Measurements from ENCODE around the gene PRR5L. TPM values are rescaled to one million over a fixed set of nuclear protein-coding genes. Genes with fewer than 3 reads are reported as not detected.

PRR5L gene
- total RNA-seq, 1 donor from 2014 or later = 103 TPM

GRCh38 chr11:36493332-36493731, 197.2 kb downstream of the PRR5L start:
- no peaks in the 10 kb centered on the region for H3K9me3 Mint-ChIP-seq (ENCODE audit: unreplicated experiment)
- no peaks in the 10 kb centered on the region for H3K27me3 Mint-ChIP-seq (ENCODE audit: unreplicated experiment)
- H3K4me3 Mint-ChIP-seq (ENCODE audit: unreplicated experiment) = no peak overlapping the region
- TF ChIP-seq, protein P1, sequence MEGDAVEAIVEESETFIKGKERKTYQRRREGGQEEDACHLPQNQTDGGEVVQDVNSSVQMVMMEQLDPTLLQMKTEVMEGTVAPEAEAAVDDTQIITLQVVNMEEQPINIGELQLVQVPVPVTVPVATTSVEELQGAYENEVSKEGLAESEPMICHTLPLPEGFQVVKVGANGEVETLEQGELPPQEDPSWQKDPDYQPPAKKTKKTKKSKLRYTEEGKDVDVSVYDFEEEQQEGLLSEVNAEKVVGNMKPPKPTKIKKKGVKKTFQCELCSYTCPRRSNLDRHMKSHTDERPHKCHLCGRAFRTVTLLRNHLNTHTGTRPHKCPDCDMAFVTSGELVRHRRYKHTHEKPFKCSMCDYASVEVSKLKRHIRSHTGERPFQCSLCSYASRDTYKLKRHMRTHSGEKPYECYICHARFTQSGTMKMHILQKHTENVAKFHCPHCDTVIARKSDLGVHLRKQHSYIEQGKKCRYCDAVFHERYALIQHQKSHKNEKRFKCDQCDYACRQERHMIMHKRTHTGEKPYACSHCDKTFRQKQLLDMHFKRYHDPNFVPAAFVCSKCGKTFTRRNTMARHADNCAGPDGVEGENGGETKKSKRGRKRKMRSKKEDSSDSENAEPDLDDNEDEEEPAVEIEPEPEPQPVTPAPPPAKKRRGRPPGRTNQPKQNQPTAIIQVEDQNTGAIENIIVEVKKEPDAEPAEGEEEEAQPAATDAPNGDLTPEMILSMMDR (IDR thresholded peaks at IDR 0.05) = no peak
- H3K36me3 Mint-ChIP-seq (ENCODE audit: unreplicated experiment) = peaks cover 50% of the 10 kb centered on the region
- peaks cover 4% of the 10 kb centered on the region for H3K4me1 Mint-ChIP-seq (ENCODE audit: unreplicated experiment)
- H3K27ac Mint-ChIP-seq (ENCODE audit: unreplicated experiment) = no peak overlapping the region
- DNase-seq (ENCODE audit: extremely low spot score, unreplicated experiment) = no peak

DNA sequence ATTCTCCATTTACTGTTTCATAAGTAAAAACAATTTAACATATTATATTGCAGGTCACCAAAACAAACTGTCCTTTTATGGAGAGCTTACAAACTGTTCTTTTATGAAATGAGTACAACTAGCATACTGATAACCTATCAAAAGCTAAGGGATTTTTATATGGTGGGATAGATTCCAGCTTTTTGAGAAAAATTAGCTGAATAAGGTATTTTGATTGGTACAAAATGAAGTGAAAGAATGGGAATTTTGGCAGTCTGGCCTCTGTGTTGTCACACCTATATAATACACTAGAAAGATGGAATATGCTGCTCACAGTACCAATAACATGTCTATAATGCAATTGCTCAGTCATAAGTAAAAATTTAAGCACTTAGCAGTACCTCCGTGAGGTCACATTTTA, 202.6 kb downstream of the PRR5L start:
- H3K4me3 Mint-ChIP-seq (ENCODE audit: unreplicated experiment) = no peak overlapping the region
- H3K4me1 Mint-ChIP-seq (ENCODE audit: unreplicated experiment) = peaks cover 22% of the 10 kb centered on the region
- TF ChIP-seq, protein P1 (IDR thresholded peaks at IDR 0.05) = no peak
- no peaks in the 10 kb centered on the region for H3K9me3 Mint-ChIP-seq (ENCODE audit: unreplicated experiment)
- H3K36me3 Mint-ChIP-seq (ENCODE audit: unreplicated experiment) = peaks cover 25% of the 10 kb centered on the region
- no peak overlapping the region for H3K27ac Mint-ChIP-seq (ENCODE audit: unreplicated experiment)
- no peaks in the 10 kb centered on the region for H3K27me3 Mint-ChIP-seq (ENCODE audit: unreplicated experiment)
- no peak for DNase-seq (ENCODE audit: extremely low spot score, unreplicated experiment)

- TF ChIP-seq, protein P1 (IDR thresholded peaks at IDR 0.05) = no peak
- Mint-ChIP-seq H3K27ac (ENCODE audit: unreplicated experiment) (no peak overlapping the region), H3K4me3 (ENCODE audit: unreplicated experiment) (no peak overlapping the region), H3K9me3 (ENCODE audit: unreplicated experiment) (no peaks in the 10 kb centered on the region), H3K27me3 (ENCODE audit: unreplicated experiment) (no peaks in the 10 kb centered on the region), H3K36me3 (ENCODE audit: unreplicated experiment) (peaks cover 24% of the 10 kb centered on the region), H3K4me1 (ENCODE audit: unreplicated experiment) (peaks cover 22% of the 10 kb centered on the region)
- DNase-seq (ENCODE audit: extremely low spot score, unreplicated experiment) = no peak
These were observed 203.2 kb downstream of the PRR5L start for GRCh38 chr11:36499315-36499714.

DNA sequence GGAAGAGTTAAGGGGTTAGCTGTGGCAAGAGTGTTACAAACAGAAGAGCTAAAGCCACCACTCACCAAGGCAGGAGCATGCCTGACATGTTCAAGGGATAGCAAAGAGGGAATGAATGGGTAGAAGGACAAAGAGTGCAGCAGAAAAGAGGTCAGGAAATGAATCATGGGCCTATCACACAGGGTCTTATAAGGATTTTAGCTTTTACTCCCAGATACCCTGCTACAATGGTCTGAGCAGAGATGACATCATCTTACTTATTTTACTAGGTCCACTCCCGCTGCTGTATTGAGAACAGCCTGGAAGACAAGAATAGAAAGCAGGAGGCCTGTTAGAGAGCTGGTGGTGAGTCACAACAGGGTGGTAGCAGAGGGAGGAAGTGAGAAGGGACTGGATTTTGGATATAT, 204.2 kb downstream of the PRR5L start:
- peak overlapping the region; percentile 81 for H3K27ac Mint-ChIP-seq (ENCODE audit: unreplicated experiment)

GRCh38 chr11:36501236-36501635, 205.1 kb downstream of the PRR5L start:
- H3K27me3 Mint-ChIP-seq (ENCODE audit: unreplicated experiment) = no peaks in the 10 kb centered on the region
- no peaks in the 10 kb centered on the region for H3K9me3 Mint-ChIP-seq (ENCODE audit: unreplicated experiment)
- no peak overlapping the region for H3K4me3 Mint-ChIP-seq (ENCODE audit: unreplicated experiment)
- peaks cover 32% of the 10 kb centered on the region for H3K4me1 Mint-ChIP-seq (ENCODE audit: unreplicated experiment)
- TF ChIP-seq, protein P1 (IDR thresholded peaks at IDR 0.05) = no peak
- H3K27ac Mint-ChIP-seq (ENCODE audit: unreplicated experiment) = peak overlapping the region; percentile 81
- no peak for DNase-seq (ENCODE audit: extremely low spot score, unreplicated experiment)
- peaks cover 22% of the 10 kb centered on the region for H3K36me3 Mint-ChIP-seq (ENCODE audit: unreplicated experiment)

More for the DNA sequence above, 204.2 kb downstream of the PRR5L start:
- DNase-seq (ENCODE audit: extremely low spot score, unreplicated experiment) = no peak
- H3K27me3 Mint-ChIP-seq (ENCODE audit: unreplicated experiment) = no peaks in the 10 kb centered on the region
- H3K4me3 Mint-ChIP-seq (ENCODE audit: unreplicated experiment) = no peak overlapping the region
- H3K4me1 Mint-ChIP-seq (ENCODE audit: unreplicated experiment) = peaks cover 23% of the 10 kb centered on the region
- H3K9me3 Mint-ChIP-seq (ENCODE audit: unreplicated experiment) = no peaks in the 10 kb centered on the region
- peaks cover 22% of the 10 kb centered on the region for H3K36me3 Mint-ChIP-seq (ENCODE audit: unreplicated experiment)
- TF ChIP-seq, protein P1 (IDR thresholded peaks at IDR 0.05) = no peak
